Measurements from ENCODE around the gene TCTN2.

DNA sequence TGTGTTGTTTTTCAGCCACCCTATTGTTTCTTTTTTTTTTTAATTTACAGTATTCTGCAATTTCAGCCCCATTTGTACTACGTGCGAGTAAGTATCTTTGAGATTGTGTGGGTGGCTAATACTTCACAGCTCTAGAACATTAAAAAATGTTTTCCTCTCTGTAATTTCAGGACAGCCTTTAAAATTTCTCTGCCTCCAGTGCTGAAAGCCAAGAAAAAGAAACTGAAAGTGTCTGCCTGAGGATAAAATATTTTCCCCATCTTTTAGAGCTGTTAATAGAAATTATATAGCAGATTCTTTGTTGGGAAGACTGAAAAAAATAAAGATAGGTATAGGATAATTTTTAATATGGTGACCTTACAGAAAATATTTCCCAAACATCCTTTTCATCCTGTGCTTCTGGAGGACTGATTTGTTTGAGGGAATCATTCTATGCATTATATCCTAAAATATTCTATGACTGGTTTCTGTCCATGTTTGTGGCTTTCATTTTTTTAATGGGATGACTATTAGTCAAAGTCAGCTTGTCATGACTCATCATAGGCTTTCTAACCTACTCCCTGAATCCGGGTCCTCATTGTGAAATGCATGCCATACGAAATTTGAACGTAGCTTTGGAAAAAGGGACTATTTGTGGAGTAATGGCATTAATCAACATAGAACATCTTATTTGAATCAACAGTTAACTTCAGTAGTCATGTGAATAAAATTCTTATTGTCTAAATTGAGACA, 10.8 kb upstream of the TCTN2 start:
- TF ChIP-seq POLR2A (IDR thresholded peaks at IDR 0.05): no peak
- TF ChIP-seq, protein P1, sequence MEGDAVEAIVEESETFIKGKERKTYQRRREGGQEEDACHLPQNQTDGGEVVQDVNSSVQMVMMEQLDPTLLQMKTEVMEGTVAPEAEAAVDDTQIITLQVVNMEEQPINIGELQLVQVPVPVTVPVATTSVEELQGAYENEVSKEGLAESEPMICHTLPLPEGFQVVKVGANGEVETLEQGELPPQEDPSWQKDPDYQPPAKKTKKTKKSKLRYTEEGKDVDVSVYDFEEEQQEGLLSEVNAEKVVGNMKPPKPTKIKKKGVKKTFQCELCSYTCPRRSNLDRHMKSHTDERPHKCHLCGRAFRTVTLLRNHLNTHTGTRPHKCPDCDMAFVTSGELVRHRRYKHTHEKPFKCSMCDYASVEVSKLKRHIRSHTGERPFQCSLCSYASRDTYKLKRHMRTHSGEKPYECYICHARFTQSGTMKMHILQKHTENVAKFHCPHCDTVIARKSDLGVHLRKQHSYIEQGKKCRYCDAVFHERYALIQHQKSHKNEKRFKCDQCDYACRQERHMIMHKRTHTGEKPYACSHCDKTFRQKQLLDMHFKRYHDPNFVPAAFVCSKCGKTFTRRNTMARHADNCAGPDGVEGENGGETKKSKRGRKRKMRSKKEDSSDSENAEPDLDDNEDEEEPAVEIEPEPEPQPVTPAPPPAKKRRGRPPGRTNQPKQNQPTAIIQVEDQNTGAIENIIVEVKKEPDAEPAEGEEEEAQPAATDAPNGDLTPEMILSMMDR (IDR thresholded peaks at IDR 0.05): no peak

All from Peyer's patch (tissue), 4 donors.